Kidney (tissue), 14 donors: ENCODE results near the gene PYCR2. TPM values are rescaled to one million over a fixed set of nuclear protein-coding genes. Genes with fewer than 3 reads are reported as not detected.

ENCODE experiments used
- DNase-seq, 5 donors: peaks; one replicate each; pipeline ENCODE4 v3.0.0-alpha.2; 2013 to 2020
- FAIRE-seq: peaks from 2 replicates; lab custom pipeline; 2012; peaks lifted over from hg19 to GRCh38; lab: Jason Lieb, UNC
- H3K27ac ChIP-seq, 2 donors: one replicate each; pipeline ENCODE4 v1.7.0; 2013; ENCODE audit warnings: low read depth in 2 of 2, low read length in 2 of 2, inconsistent platforms in 1 of 2
- H3K27me3 ChIP-seq: one replicate; pipeline ENCODE4 v1.7.1; 2013; ENCODE audit warnings: low read length, inconsistent platforms; ENCODE audit not compliant: control insufficient read depth, insufficient read depth
- H3K36me3 ChIP-seq, 3 donors: one replicate each; pipeline versions ENCODE4 v1.7.0 to v1.7.1; 2013; ENCODE audit warnings: low read length in 3 of 3, control low read depth in 1 of 3, inconsistent platforms in 1 of 3; ENCODE audit not compliant: insufficient read depth in 3 of 3, control insufficient read depth in 2 of 3
- H3K4me1 ChIP-seq, 3 donors: one replicate each; pipeline versions ENCODE4 v1.7.0 to v1.7.1; 2013; ENCODE audit warnings: low read length in 3 of 3, inconsistent platforms in 1 of 3, low read depth in 1 of 3; ENCODE audit not compliant: control insufficient read depth in 2 of 3, insufficient read depth in 2 of 3
- H3K4me3 ChIP-seq, 3 donors: one replicate each; pipeline versions ENCODE4 v1.7.0 to v1.8.1; 2013; ENCODE audit warnings: low read length in 3 of 3, control low read depth in 1 of 3, inconsistent platforms in 1 of 3
- H3K9ac ChIP-seq, 3 donors: one replicate each; pipeline versions ENCODE4 v1.7.0 to v1.7.1; 2013; ENCODE audit warnings: low read length in 3 of 3, control low read depth in 1 of 3, inconsistent platforms in 1 of 3
- H3K9me3 ChIP-seq, 3 donors: one replicate each; pipeline versions ENCODE4 v1.7.0 to v1.7.1; 2013; ENCODE audit warnings: low read length in 3 of 3, control low read depth in 1 of 3, inconsistent platforms in 1 of 3; ENCODE audit not compliant: control insufficient read depth in 2 of 3, insufficient read depth in 1 of 3
- CTCF ChIP-seq: IDR thresholded peaks from 3 replicates; pipeline ENCODE4 v1.5.1; 2012; ENCODE audit warnings: mild to moderate bottlenecking, moderate library complexity, borderline replicate concordance; ENCODE audit not compliant: insufficient read depth; ENCODE audit errors: extremely low read depth
- intact Hi-C: fragments of 100-400 bp; cut with DNase I; formaldehyde crosslinking; loops from one replicate; pipeline ENCODE4 v1.11.1; 2022
- polyA plus RNA-seq: library from polyadenylated mRNA; stranded (reverse); fragments of 350-450 nt; fragmentation: Illumina TruSeq; extraction: RNeasy Lipid Tissue Mini Kit (QIAGEN cat#74804); gene quantifications from one replicate; pipeline ENCODE4 v1.2.3, GENCODE V29; 2014; ENCODE audit warnings: low read depth, low replicate concordance; ENCODE audit not compliant: insufficient read depth
- total RNA-seq: library from RNA; stranded (reverse); fragmentation: NEBNext Ultra II Directional; extraction: Animal tissue kit (Norgen Biotek cat#: 25700); gene quantifications from one replicate; pipeline ENCODE4 v1.2.1, GENCODE V29; 2021
- donor health status: control.
- donor health status: control.
- donor health status: control.
- donor health status: control.
- donor health status: control.
- donor health status: DM: yes; HTN: yes; CAD: no.
- donor health status: Normal renal cell carcinoma (clear cell type).

PYCR2 gene
- total and polyA plus RNA-seq, 2 donors from 2014 or later: 72.4 to 79.3 TPM

GRCh38 chr1:225914391-225914790 lies 9.7 kb downstream of the PYCR2 start:
- no peak overlapping the region for H3K27ac ChIP-seq
- H3K27me3 ChIP-seq: no peaks in the 10 kb centered on the region
- H3K4me1 ChIP-seq: peaks cover 0 to 4% (median 0%) of the 10 kb centered on the region in 3 donors
- H3K36me3 ChIP-seq: peaks cover 0 to 10% (median 2%) of the 10 kb centered on the region in 3 donors
- no peak for FAIRE-seq
- no peaks in the 10 kb centered on the region for H3K9me3 ChIP-seq
- no peak for TF ChIP-seq CTCF
- H3K4me3 ChIP-seq: no peak overlapping the region
- no peak overlapping the region for H3K9ac ChIP-seq
- intact Hi-C loops: no loop called here
- DNase-seq: peak in 1 of 5 donors; percentile 37

GRCh38 chr1:225911191-225912130 lies 12.6 kb downstream of the PYCR2 start:
- Histone ChIP-seq H3K27ac (no peak overlapping the region), H3K27me3 (no peaks in the 10 kb centered on the region), H3K4me3 (peak overlapping the region in 1 of 3 donors; percentile 27), H3K36me3 (no peaks in the 10 kb centered on the region), H3K9me3 (no peaks in the 10 kb centered on the region), H3K4me1 (peaks cover 0 to 3% (median 0%) of the 10 kb centered on the region in 3 donors), H3K9ac (peak overlapping the region in 1 of 3 donors; percentile 44)
- no peak for FAIRE-seq
- intact Hi-C loops: no loop called here
- TF ChIP-seq CTCF: peak; percentile 78
- DNase-seq: peak; percentile 75 to 89 (median 79)

GRCh38 chr1:225909477-225909876 lies 14.6 kb downstream of the PYCR2 start:
- Histone ChIP-seq H3K9ac (no peak overlapping the region), H3K27me3 (no peaks in the 10 kb centered on the region), H3K4me3 (no peak overlapping the region), H3K4me1 (peaks cover 0 to 3% (median 0%) of the 10 kb centered on the region in 3 donors), H3K27ac (no peak overlapping the region), H3K9me3 (no peaks in the 10 kb centered on the region), H3K36me3 (no peaks in the 10 kb centered on the region)
- intact Hi-C loops: no loop called here
- FAIRE-seq (no peak), DNase-seq (peak in 1 of 5 donors; percentile 19)
- no peak for TF ChIP-seq CTCF
